Measurements from ENCODE around the gene MFN2. TPM values are rescaled to one million over a fixed set of nuclear protein-coding genes. Genes with fewer than 3 reads are reported as not detected.
"Not testable (repeated sequence)": the region's sequence is repeated elsewhere in the genome, so short reads cannot be mapped to it uniquely, and the experiment has no call there.

The MFN2 gene
- total and polyA plus RNA-seq, 8 donors: 45.4 to 82.0 (median 52.0) TPM

GRCh38 chr1:11934302-11935056 is 45.8 kb upstream of the MFN2 start, which contains the start of gene PLOD1:
Gene PLOD1, plus strand, starts transcription at chr1:11934717. Its CDS starts 63 bp downstream, at chr1:11934780.
- intact Hi-C loops (cut with DNase I): no loop called here
- peaks cover 12 to 52% of the 10 kb centered on the region in 2 donors for H3K4me1 ChIP-seq

GRCh38 chr1:11935057-11935412 is 45.2 kb upstream of the MFN2 start:
- Histone ChIP-seq H3K36me3 (peaks cover 0 to 19% of the 10 kb centered on the region in 2 donors), H3K27me3 (no peaks in the 10 kb centered on the region), H3K4me3 (peak overlapping the region; percentile 65 to 80), H3K4me1 (peaks cover 7 to 47% of the 10 kb centered on the region in 2 donors), H3K9me3 (no peaks in the 10 kb centered on the region), H3K27ac (peak overlapping the region; percentile 92 to 95)
- DNase-seq (no peak), ATAC-seq (peak; percentile 16)
- intact Hi-C loops (cut with DNase I): no loop called here
- TF ChIP-seq CTCF (IDR thresholded peaks at IDR 0.05): no peak

More at GRCh38 chr1:11934302-11935056, 45.8 kb upstream of the MFN2 start, which contains the start of gene PLOD1:
- ATAC-seq: peak; percentile 99
- Histone ChIP-seq H3K36me3 (peaks cover 0 to 13% of the 10 kb centered on the region in 2 donors), H3K27ac (peak within 1 kb of the TSS; percentile 92 to 95), H3K9me3 (no peaks in the 10 kb centered on the region), H3K4me3 (peak within 1 kb of the TSS; percentile 65 to 80), H3K27me3 (no peaks in the 10 kb centered on the region)
- peak; percentile 88 to 98 (median 94) for DNase-seq
- TF ChIP-seq CTCF (IDR thresholded peaks at IDR 0.05): peak in 1 of 2 donors; percentile 10

GRCh38 chr1:11935733-11936132 is 44.5 kb upstream of the MFN2 start:
- peaks cover 0 to 19% of the 10 kb centered on the region in 2 donors for H3K36me3 ChIP-seq
- H3K27ac ChIP-seq; H3K27me3 ChIP-seq; intact Hi-C loops (cut with DNase I); DNase-seq; H3K9me3 ChIP-seq; ATAC-seq: not testable (repeated sequence)
- peaks cover 0 to 40% of the 10 kb centered on the region in 2 donors for H3K4me1 ChIP-seq
- peak overlapping the region in 1 of 2 donors; percentile 80 for H3K4me3 ChIP-seq

GRCh38 chr1:11938722-11939526 is 41.3 kb upstream of the MFN2 start:
- Histone ChIP-seq H3K9me3 (no peaks in the 10 kb centered on the region), H3K36me3 (peaks cover 0 to 37% of the 10 kb centered on the region in 2 donors), H3K27ac (peak overlapping the region in 1 of 2 donors; percentile 13), H3K27me3 (no peaks in the 10 kb centered on the region), H3K4me1 (peaks cover 0 to 28% of the 10 kb centered on the region in 2 donors), H3K4me3 (no peak overlapping the region)
- DNase-seq (no peak), ATAC-seq (no peak)
- no peak for TF ChIP-seq CTCF (IDR thresholded peaks at IDR 0.05)
- intact Hi-C loops (cut with DNase I): no loop called here

- Histone ChIP-seq H3K36me3 (peaks cover 0 to 43% of the 10 kb centered on the region in 2 donors), H3K4me1 (peaks cover 0 to 24% of the 10 kb centered on the region in 2 donors)
- ATAC-seq; intact Hi-C loops (cut with DNase I); H3K9me3 ChIP-seq; H3K4me3 ChIP-seq; DNase-seq; H3K27me3 ChIP-seq; H3K27ac ChIP-seq: not testable (repeated sequence)
Measured at GRCh38 chr1:11939794-11940193, 40.5 kb upstream of the MFN2 start.
